GM21825 (cell line): ENCODE measurements around the gene TMEM255A.
A peak's percentile ranks its signal among the peaks of the same experiment; 100 is the strongest.

Experiments
- ATAC-seq: cut with Tn5 transposase; IDR thresholded peaks from one replicate; pipeline ENCODE4 v1.9.1; 2021; ENCODE audit warnings: mild to moderate bottlenecking, moderate library complexity; ENCODE audit not compliant: unreplicated experiment

The TMEM255A gene

DNA sequence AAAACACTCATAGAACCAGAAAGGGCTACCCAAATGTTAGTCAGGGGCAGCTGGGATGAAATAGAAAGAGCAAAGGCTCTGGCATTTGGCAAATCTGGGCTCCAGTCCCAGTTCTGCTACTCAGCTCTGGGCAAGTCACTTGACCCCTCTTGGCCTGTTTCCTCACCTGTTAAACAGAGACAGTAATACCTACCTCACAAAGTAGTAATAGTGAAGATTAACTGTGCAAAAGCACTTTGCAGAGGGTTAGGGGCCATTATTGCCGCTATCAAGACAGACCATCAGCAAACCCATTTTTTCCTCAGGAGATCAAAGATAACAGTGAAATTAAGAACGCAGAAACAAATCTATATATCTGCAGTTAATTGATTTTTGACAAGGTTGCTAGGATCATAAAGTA lies 40.0 kb downstream of the TMEM255A start:
- ATAC-seq, result no peak

DNA sequence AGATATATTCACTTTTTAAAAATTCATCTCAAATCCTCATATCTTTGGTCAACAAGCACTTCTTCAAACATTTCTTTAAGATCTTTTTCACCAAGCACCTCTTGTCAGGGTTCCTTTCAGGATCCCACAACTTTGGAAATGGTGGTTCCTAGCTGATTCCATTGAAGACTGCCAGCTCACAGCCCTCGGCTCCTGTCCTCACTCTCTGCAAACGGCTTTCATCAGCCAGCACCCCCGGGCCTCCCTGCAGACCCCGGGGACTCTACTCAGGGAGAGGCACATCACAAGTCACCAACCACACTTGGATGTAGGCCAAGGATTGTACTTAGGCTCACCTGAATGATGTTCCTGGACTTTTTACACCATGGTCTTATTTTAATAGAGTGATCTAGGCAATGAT lies 40.7 kb downstream of the TMEM255A start:
- ATAC-seq, result no peak

DNA sequence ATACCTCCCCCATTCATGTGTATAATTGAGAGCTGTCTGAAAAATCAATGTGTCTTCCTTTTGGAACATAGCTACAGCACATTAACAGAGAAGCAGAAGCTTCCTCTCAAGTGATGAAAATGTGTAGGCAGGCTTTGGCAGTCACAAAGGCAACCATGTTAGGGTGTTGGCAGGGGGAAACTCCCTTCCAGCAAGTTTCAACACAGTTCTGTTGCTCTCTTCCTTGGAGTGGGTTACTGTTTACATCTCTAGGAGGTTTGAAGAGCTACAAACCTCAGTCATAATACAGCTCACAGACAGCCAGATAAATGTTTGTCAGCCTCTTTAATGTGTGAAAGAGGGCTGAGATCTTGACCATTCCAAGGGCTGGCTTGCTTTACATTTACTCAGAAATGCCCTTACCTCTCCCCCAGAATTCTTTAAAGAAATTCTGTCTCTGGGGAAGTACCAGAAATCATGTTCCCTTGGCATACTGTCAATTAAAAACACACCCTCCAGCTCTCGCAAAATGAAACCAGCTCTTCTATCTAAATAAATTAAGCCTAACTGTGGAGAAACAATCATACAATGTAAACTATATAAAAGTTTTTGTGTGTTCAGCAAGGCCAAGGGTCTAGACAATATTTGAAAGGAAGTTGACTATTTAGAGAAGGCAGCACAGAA lies 41.8 kb downstream of the TMEM255A start:
- no peak for ATAC-seq

DNA sequence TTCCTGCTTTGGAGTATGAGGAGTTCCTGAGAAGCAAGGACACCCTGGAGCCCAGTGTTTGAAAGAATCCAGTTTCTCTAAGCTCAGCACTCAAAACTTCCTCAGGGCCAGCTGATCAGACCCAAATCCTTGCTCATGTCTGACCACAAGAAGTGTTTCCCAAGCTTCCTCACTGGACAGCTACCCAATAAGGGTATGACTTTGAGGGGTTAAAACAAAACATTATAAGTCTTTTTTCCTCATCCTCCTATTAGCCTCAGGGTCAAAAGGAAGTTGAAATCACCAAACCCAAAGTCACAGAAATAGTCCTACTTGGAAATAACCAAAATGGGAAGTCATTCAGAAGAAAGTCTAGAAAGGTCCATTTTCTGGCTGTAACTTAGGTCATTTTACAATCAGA lies 46.9 kb downstream of the TMEM255A start:
- ATAC-seq, result no peak

DNA sequence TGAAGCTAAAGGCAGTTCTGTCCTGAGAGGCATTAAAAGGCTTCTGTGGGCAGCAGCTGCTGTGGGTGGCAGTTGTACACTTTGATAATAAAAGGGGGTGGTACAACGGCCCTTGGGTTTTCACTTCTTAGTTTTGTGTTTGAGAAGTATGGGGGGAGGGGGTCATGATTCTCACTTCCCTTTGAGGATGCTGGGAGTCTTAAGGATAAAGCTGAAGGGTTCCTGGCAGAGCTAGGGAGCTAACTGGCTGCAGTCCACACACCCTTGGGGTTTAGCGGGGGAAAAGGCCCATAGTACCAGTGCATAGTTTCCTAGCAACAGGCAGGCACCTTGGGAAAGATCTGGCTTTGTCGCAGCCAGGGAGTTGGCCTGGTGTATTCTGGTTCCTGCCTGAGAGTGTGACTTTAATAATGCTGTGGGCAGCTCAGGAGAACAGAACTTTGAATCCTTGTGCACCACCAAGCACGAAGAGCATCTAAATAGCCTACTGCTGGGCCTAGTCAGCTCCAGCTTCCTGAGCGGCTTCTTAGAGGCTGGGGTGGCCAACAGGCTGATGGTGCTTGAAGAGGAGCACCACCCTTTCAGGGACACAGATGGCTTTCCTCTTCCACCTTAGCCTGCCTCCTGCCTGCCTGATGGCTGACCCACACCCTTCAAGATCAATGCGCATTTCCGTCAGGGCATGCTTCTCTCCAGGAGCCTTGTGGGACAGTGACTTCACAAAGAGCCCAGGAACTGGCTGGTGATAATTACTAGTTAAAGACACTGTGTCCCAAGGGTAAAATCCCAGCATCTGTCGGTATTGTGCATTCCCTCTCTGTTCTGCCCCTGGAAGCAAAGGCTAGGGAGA lies 48.2 kb downstream of the TMEM255A start:
- no peak for ATAC-seq

DNA sequence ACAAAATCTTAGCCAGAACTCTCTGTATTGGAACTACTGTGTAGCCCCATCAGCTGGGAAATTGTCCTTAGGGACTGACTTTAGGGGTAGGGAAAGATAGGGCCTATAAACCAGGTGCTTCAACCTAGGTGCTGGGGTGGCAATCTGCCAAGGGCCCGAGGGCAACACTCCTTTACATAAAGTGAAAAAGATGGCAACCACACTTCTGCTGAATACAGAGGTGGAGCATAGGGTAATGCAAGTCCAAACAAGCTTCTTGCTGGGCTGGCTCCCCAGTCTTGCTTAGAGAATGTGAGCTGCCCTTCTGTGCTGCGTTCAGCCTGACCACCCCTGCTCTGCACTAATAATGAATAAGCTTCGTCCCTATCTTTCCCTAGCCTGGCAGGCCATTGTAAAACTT lies 50.9 kb downstream of the TMEM255A start:
- no peak for ATAC-seq

DNA sequence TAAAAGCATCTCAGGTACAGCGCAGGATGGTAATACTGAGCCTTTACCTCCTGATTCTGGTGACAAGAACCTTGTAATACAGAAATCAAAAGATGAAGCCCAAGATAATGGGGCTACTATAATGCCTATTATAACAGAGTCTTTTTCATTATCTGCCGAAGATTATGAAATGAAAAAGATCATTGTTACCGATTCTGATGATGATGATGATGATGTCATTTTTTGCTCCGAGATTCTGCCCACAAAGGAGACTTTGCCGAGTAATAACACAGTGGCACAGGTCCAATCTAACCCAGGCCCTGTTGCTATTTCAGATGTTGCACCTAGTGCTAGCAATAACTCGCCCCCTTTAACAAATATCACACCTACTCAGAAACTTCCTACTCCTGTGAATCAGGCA lies 57.5 kb downstream of the TMEM255A start:
- no peak for ATAC-seq

DNA sequence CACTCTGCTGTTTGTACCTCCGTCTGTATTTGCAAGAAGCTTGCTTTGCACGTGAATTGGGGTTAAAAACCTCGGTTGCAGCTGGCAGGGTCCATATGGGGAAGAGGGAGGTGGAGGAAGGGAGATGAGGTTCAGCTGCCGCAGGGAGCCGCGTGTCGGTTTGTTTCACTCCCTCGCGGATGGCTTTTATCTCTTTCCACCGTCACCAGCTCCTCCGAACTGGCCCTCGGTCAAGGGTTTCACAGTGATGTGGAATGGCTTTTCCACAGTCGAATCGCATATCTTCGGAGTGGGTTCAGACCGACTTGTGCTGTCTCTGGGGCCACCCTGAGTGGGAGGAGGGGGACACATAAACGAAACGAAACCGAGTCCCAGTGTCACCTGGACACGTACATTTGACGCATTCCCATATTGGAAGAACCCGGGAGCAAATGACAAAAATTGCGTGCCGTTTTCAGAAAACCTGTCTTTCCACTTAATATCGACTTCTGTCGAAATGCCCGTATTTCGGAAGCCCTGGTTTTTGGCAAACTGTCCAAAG lies 59.7 kb downstream of the TMEM255A start:
- ATAC-seq, result no peak

DNA sequence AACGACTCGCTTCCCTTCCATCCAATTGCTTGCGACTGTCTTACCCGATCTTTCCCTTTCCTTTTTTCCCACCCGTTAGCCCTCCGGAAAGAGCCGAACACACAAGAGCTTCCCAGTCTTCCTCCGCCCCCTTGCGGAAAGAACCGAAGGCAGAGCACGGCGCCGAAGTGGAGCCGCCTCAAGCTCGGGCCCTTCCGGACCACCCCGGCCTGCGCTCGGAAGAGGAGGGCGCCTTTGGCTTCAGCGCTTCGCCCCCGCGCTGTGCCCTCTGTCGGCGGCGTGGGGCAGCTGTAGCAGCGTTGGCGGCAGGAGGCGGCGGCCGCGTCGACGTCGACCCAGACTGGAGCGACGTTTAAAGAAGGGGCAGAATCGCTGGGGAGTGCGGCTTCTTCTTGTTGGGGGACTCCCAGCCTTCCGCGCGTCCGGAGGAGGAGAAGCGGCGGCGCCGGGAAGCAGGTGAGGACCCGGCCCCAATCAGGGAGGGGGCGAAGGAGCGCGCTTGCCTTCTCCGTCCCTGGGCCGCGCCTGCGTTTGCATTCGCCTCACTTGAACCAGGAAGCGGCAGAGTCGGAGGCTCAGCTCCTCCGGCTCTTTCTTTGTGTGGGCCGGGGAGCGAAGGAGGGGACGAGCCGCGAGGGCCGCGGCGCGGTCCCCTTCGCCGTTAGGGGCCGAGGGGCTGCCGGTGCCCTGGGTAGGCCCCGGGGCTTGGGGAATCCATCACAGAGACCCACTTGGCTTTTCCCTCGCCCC lies 60.6 kb downstream of the TMEM255A start, which contains the start of gene ZBTB33:
ZBTB33 (plus strand) TSS at position 291 of the 750 bp plus-strand sequence. CDS start 2,604 bp downstream, outside the sequence.
- ATAC-seq, result peak; percentile 98

DNA sequence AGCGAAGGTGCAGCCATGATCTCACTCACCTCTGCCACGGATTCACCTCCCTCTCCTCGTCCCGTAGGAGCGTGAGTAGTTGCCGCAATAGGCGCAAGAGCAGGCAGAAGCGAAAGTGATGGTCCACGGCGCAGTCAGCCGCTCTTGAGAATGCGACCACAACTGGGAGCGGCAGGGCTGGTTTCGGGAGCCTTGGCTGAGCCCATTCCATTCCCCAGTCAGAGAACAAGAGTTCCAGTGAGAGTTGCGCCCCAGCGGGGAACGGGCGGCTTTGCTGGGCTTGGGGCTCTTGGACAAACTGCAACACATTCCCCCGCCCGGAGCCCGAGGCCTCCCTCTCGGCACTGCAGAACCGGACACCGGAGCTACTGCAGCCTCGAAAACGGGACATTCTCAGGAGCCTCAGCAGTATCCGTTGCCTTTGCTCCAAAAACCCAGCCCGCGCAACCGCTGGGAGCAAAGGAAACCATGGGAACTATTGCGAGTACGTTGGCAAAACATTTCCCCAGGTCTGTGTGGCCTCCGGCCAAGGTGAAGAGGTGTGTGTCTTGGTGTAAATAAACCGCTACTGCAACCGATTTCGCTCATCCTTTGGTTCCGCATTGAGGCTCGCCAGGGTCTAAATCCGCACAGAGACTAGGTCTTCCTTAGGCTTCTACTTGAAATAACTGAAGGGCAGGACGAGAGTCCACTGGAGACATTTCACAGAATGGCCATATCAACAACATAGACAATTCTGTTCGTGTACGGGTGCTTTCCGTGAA lies 66.3 kb downstream of the TMEM255A start:
- ATAC-seq, result peak; percentile 74

DNA sequence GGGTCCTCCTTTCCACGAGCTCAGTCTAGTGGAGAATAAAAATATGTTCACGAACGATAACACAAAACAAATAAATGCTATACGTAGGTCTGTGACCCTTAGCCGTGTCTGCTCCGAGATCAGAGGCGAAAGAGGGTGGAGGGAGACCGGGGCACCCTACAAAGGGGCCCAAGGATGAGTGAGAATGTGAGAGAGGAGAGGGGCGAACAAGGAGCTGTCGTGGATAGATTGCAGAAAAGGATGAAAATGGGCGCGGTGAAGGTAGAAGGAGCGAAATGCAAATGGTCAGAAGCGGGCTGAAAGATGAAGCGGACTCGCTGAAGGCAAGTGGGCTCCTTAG lies 66.9 kb downstream of the TMEM255A start:
- peak; percentile 9 for ATAC-seq

DNA sequence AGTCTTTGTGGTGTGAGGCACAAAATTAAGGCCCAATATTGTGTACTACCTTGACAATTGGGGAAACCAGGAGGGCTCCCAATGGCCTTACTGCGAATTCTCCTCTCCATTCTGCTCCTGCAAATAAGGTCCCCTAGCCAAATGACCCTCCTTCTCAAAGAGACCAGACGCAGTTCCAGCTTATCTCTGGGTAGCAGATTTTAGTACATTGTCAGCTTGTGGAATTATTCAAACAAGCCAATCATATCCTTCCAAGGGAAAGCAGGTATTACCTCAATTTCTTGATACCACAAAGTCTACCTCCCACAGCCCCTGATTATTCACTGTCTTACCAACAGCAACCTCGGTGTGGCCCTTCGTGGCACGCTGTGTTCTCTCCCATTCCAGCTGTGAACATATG lies 68.4 kb downstream of the TMEM255A start:
- no peak for ATAC-seq

DNA sequence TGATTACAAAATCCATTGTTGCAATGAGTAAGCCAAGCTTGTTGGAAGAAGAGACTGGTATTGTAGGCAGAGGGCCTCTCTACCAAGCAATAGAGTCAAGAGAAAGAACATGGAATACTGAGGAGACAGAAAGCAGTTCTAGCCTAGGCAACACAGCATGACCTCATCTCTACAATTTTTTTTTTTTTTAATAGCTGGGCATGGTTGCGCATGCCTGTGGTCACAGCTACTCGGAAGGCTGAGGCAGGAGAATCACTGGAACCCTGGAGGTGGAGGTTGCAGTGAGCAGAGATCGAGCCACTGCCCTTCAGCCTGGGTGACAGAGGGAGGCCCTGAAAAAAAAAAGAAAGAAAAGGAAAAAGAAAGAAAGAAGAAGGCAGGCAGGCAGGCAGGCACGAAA lies 72.3 kb downstream of the TMEM255A start:
- no peak for ATAC-seq

DNA sequence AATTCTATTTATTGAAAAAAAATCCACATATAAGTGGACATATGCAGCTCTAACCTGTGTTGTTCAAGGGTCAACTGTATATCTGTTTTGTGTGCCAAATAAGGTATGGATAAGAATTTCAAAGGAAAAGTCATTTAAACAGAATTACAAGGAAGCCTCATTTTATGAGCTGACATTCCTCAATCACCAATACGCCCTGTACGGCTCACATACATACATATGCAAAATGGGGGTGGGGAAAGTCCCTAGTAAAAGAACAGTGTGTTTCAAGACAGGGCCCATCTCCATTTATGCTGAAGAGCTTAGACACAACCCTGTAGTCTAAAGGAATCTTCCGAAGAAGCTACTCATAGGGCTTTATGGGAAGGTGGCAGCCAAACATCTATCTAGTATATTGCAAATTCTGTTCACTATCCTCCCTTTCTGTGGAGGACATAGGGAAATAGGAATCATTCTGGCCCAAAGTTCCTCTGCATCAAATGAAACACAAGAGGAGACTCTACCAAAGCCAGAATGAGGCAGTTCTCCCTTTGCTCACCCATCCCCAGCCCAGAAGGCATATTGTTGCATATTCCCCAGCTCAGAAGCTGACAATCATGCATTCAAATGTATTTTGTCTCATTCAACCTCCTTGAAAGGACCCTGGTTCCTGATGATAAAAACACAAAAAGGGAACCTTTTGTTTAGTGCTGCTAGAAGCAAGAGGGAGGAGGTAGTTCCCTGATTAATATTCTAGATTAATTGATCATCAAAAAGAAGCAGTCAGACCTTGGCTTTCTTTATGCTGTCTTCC lies 74.4 kb downstream of the TMEM255A start:
- ATAC-seq, result no peak

DNA sequence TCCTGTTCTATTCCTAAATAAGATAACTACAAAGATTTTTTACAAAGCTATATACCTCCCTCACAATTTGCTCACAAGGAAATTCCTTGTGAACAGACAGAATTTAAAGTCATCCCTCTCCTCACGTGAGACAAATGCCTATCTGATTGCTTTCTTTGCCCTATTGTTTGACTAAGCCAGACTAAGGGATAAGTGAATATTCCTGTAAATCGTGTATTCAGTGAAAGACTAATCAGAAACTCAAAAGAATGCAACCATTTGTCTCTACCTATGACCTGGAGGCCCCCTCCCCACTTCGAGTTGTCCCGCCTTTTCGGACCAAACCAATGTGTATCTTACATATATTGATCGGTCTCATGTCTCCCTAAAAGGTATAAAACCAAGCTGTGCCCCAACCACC lies 76.0 kb downstream of the TMEM255A start:
- ATAC-seq, result no peak

DNA sequence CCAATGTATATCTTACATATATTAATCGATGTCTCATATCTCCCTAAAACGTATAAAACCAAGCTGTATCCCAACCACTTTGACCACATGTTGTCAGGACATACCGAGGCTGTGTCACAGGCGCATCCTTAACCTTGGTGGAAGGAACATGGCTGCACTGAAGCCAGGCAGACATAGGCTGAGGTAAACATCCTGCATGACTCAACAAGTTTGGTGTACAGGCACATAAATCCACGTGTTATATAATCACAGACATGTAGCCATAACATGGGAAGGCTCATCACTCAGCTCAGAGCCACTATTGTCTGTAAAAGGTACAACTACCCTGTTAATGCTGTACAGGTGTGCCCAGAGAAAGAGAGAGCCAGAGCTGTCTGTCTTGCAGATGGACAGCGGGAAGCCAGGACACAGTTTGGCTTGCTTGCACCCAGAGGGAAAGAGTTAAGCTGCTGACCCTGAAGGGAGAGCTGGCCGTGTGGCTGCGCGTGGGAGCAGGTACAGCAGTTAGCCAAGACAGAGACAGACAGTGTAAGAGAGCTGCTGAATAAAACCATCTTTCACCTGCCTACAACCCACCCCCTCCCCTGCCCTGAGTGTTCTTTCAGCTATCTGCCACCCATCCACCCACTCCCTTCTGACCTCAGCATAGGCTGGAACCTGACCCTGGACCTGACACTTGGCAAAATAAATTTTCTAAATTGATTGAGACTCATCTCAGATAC lies 82.9 kb downstream of the TMEM255A start:
- ATAC-seq, result no peak

DNA sequence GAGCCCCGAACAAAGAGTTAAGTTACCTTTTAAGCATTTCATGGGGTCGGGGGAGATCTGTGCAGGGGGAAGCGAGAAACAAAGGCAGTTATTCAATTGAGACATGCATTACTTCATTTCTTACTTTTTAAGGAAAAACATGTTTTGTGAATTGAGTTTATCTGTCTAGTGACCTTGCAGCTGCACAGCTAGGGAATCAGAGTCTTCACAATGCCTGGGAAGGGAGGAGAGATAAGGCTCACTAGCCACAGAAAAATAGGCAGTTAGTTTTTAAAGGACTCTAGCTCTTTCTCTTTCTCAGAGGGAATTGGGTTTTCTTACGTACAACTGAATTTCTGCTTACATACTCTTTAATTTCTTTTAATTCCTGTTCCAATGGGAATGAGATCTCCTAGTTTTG lies 86.9 kb downstream of the TMEM255A start:
- ATAC-seq, result no peak

DNA sequence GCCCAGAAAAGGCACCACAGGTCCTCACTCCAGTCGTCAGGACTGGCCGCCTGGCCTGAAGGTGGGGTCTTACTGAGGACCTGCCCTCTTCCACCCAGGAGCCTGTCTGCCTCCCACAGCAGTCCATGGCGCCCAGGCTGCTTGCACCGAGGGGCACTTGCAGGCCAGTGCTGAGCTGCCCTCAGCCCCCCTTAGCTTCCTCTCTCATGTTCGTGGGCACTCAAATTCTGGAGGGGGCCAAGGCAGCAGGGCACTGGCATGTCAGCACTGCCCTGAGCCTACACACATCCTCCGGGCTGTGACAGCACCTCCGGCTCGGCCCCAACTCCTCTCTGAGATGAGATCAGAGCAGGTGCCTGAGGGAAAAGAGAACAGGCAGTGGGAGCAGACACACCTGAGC lies 87.9 kb downstream of the TMEM255A start:
- no peak for ATAC-seq
